GM15510 (cell line): ENCODE results near the gene STK16.
A peak's percentile ranks its signal among the peaks of the same experiment; 100 is the strongest.

Source experiments
- POLR2A ChIP-seq: IDR thresholded peaks from 3 replicates; pipeline ENCODE4 v1.6.1; 2011; ENCODE audit warnings: borderline replicate concordance; ENCODE audit not compliant: insufficient read length; ENCODE audit errors: extremely low read depth

STK16 gene

GRCh38 chr2:219285894-219286425, 40.7 kb downstream of the STK16 start:
- TF ChIP-seq POLR2A = no peak

GRCh38 chr2:219286436-219287115, 41.3 kb downstream of the STK16 start:
- TF ChIP-seq POLR2A = no peak

GRCh38 chr2:219287580-219288265, 42.4 kb downstream of the STK16 start:
- TF ChIP-seq POLR2A = no peak

DNA sequence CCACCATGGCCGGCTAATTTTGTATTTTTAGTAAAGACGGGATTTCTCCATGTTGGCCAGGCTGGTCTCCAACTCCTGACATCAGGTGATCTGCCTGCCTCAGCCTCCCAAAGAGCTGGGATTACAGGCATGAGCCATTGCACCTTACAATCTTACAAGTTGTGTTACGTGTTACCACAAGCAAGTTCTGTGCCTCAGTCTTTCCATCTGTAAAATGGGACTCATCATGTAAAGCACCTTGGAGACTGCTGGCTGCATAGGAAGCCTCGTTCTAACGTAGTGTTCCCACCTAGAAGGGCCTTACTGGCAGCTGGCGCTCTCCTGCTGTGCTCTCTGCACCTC, 43.9 kb downstream of the STK16 start:
- TF ChIP-seq POLR2A = no peak

- TF ChIP-seq POLR2A = no peak
Observed at GRCh38 chr2:219289537-219290361, 44.5 kb downstream of the STK16 start.

DNA sequence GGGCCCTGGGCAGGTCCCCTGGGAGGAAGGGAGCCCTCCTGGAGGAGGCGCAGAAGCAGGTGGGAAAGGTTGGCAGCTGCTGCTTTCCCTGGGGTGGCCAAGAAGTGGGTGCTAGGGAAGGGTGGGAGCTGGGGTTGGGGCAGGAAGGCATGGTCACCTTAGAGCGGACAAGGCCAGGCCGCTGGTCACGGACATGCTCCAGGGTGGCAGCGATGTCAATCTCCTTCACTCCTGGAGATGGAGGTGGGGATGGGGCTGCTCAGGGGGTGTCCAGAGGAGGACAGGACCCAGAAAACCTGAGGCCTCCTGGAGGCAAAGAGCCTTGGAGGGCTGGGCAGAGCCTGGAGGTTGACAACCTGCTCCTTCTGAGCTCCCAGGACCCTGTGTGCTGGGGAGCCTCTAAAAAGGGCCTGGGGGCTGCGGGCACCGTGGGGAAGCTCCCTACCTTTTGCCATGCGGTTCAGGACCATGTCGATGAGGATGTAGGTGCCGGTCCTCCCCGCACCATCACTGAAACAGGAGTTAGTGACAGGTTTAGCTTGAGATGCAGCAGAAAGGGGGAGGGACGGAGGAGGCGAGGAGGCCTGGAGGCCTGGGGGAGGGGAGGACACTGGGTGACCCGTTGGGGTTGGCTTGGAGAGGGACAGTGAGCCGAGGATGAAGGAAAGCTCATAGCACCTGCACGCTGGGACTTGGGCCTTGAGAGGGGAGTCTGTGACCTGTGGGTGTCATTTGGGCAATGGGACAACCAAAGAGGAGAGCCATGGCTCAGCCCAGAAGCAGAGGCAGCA, 45.3 kb downstream of the STK16 start:
- no peak for TF ChIP-seq POLR2A

- no peak for TF ChIP-seq POLR2A
Observed at GRCh38 chr2:219291394-219291793, 46.1 kb downstream of the STK16 start.

DNA sequence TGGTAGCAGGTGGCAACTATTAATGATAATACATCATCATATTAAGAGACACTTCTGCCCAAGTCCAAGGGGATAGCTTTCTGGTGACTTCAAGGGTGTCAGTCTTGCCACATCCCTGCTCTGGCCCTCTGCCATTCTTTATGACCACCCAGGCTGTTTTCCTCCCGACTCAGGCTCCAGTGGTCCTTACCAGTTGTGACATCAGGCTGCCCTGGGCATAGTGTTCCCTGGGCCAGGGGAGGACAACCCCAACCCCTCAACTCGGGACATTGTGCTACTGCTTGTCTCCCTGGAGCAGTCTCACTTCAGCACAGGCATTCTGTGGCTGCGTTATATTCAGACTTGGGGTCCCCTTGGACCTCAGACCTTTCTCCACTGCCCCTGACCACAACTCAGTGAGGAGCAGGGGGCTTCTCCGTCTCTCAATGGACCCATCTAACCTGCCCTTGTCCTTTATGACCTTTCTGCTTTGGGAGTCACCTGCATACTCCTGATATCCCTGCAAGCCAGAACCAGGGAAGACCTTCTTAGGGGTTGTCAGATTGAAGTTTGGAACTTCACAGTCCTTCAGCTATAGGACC, 46.7 kb downstream of the STK16 start:
- TF ChIP-seq POLR2A = no peak

DNA sequence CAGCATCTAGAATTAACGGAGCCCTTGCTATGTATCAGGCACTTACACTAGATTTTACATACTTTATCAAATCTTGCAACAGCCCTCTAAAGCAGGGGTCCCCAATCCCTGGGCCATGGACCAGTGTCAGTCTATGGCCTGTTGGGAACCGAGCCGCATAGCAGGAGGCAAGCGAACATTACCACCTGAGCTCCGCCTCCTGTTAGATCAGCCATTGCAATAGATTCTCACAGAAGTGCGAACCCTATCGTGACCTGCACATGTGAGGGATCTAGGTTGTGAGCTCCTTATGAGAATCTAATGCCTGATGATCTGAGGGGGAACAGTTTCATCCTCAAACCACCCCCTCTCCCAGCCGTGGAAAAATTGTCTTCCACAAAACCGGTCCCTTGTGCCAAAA, 47.3 kb downstream of the STK16 start:
- TF ChIP-seq POLR2A = no peak

DNA sequence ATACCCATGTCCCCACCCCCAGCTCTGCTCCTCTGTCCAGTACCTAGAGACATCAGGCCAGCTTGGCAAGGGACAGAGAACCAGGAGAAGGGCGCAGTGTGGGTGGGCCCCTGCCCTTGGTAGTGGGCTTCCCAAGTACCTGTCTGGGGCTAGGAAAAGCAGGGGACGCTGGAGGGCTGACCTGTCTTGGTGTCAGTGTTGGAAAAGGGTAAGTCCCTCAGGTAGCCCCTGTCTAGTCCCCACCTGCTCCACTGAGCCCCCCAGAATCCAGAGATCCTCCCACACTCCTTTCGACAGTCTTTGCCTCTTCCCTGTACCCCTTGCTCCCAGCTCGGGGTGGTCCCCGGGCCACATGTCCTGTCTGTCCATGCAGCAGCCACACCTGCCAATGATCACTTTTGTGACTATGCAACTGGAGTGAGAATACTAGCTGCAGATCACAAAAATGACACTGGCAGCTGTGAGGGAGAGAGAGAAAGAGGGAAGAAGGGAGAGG, 48.5 kb downstream of the STK16 start:
- TF ChIP-seq POLR2A = no peak

GRCh38 chr2:219294356-219295351, 49.4 kb downstream of the STK16 start:
- TF ChIP-seq POLR2A = peak; percentile 65

- TF ChIP-seq POLR2A = no peak
Observed at GRCh38 chr2:219296142-219296541, 50.9 kb downstream of the STK16 start.
